ENCODE results near the gene TAF12. TPM values are rescaled to one million over a fixed set of nuclear protein-coding genes. Genes with fewer than 3 reads are reported as not detected.

Gene TAF12
- total and polyA plus RNA-seq, 2 of the 4 experiments (the other 2 are of a cell fraction): 28.8 to 31.7 TPM

- peaks cover 15% of the 10 kb centered on the region for H4K20me1 ChIP-seq (ENCODE audit: insufficient read depth, low read length)
- H3K36me3 ChIP-seq (ENCODE audit: control insufficient read depth, insufficient read depth, low read length): peaks cover 47% of the 10 kb centered on the region
- no peak overlapping the region for H2AK5ac ChIP-seq (ENCODE audit: low read depth, low read length)
- ATAC-seq (ENCODE audit: low read depth): no peak
- no peak overlapping the region for H3K14ac ChIP-seq (replicated peaks; ENCODE audit: low read depth, low read length)
- no peak overlapping the region for H3K9ac ChIP-seq (ENCODE audit: low read depth, low read length)
- no peak overlapping the region for H3K56ac ChIP-seq (ENCODE audit: extremely low read depth, insufficient read depth, low read length)
- in situ Hi-C loops (cut with MboI; ENCODE audit: low sequenced_read_pairs) (no loop called here), dilution Hi-C loops (cut with HindIII; ENCODE audit: low sequenced_read_pairs, unreplicated experiment) (no loop called here), intact Hi-C loops (cut with micrococcal nuclease) (no loop called here)
- DNase-seq: no peak
- TF ChIP-seq NFE2L2 (IDR thresholded peaks at IDR 0.05; ENCODE audit: low read depth, low read length): no peak
- TF ChIP-seq CTCF (conservative IDR thresholded peaks at IDR 0.05; ENCODE audit: low read depth, low read length): no peak
- no peak for TF ChIP-seq FOS (IDR thresholded peaks at IDR 0.05; ENCODE audit: low read depth, low read length)
- TF ChIP-seq CHD1 (IDR thresholded peaks at IDR 0.05; ENCODE audit: low read depth, low read length): no peak
- TF ChIP-seq SMC3 (IDR thresholded peaks at IDR 0.05; ENCODE audit: low read depth, low read length): no peak
- no TSS peak for BruUV-seq (replicated peaks)
- H2BK120ac ChIP-seq (ENCODE audit: low read depth, low read length): no peak overlapping the region
- no peak overlapping the region for H2BK5ac ChIP-seq (ENCODE audit: low read depth, low read length, poor library complexity, severe bottlenecking)
- H4K8ac ChIP-seq (ENCODE audit: low read depth in 2 of 2, low read length in 2 of 2): no peak overlapping the region
- H3K79me1 ChIP-seq (ENCODE audit: low read depth in 1 of 2, low read length in 2 of 2): peaks cover 1 to 9% of the 10 kb centered on the region in 2 experiments; a peak in 3 of 4 replicates
- no peaks in the 10 kb centered on the region for H3K27me3 ChIP-seq (ENCODE audit: control insufficient read depth, insufficient read depth, low read length)
- H3K9me3 ChIP-seq (ENCODE audit: control insufficient read depth, insufficient read depth, low read length): no peaks in the 10 kb centered on the region
- no peak overlapping the region for H3K23ac ChIP-seq (ENCODE audit: low read depth, low read length)
- H2BK20ac ChIP-seq (ENCODE audit: low read depth, low read length): no peak overlapping the region
- H2AK9ac ChIP-seq (replicated peaks; ENCODE audit: low read depth, low read length, poor library complexity): no peak overlapping the region
- H4K91ac ChIP-seq (ENCODE audit: insufficient read depth, low read depth, low read length): no peak overlapping the region
- ChIA-PET CTCF (no interaction called here), POLR2A (ENCODE audit: unreplicated experiment) (interaction anchor here (0.6 kb wide), 1 partner anchor 91 kb away, joined by 21 read pairs; no protein-coding TSS in a partner anchor)
- H4K5ac ChIP-seq (ENCODE audit: low read depth, low read length): no peak overlapping the region
- H3K4me3 ChIP-seq (ENCODE audit: insufficient read depth, low read depth, low read length): no peak overlapping the region
- H3K4me2 ChIP-seq (ENCODE audit: low read depth, low read length): no peak overlapping the region
- H3K4ac ChIP-seq (ENCODE audit: low read depth, low read length): no peak overlapping the region
- H2AFZ ChIP-seq (replicated peaks; ENCODE audit: low read length, poor library complexity): no peak overlapping the region
- H3K4me1 ChIP-seq (ENCODE audit: control insufficient read depth, insufficient read depth, low read length): no peaks in the 10 kb centered on the region
- no peak overlapping the region for H3K18ac ChIP-seq (ENCODE audit: low read depth, low read length)
- 0 out of 2 replicates have a peak, but pooled peaks cover 4% of the 10 kb centered on the region for H3K9me1 ChIP-seq (ENCODE audit: insufficient read depth, low read length)
- WGBS, 2 experiments (ENCODE audit: extremely low coverage in 2 of 2, insufficient read length in 1 of 2): no CpG with 5 or more reads among the region's 11 CpGs
- no peak overlapping the region for H2BK15ac ChIP-seq (ENCODE audit: low read depth, low read length)
- H3K27ac ChIP-seq (ENCODE audit: insufficient read depth, low read length): no peak overlapping the region
Observed at GRCh38 chr1:28573564-28573963, 69.3 kb downstream of the TAF12 start.

All from IMR-90 (cell line).